Neutrophil (primary cell): Measurements from ENCODE around the gene MBOAT1.

Experiments
- H3K27ac ChIP-seq: fragments of 200-600 bp; sonication (generic); 2 replicates; pipeline ENCODE4 v1.5.1; 2016; ENCODE audit warnings: mild to moderate bottlenecking, moderate library complexity
- H3K27me3 ChIP-seq: fragments of 200-600 bp; sonication (generic); 2 replicates; pipeline ENCODE4 v1.6.0; 2016; ENCODE audit warnings: mild to moderate bottlenecking
- H3K36me3 ChIP-seq: fragments of 200-600 bp; sonication (generic); 2 replicates; pipeline ENCODE4 v1.5.1; 2017
- H3K4me1 ChIP-seq, 2 experiments: fragments of 200-600 bp in 1 of 2; sonication (generic) in 1 of 2; 1 replicate in 1 of 2; 2 replicates in 1 of 2; pipeline versions ENCODE4 v1.5.1 to v1.6.1; 2013 to 2016; ENCODE audit warnings: low read depth in 1 of 2, low read length in 1 of 2, mild to moderate bottlenecking in 1 of 2, moderate library complexity in 1 of 2; ENCODE audit not compliant: control insufficient read depth in 1 of 2, insufficient read depth in 1 of 2
- H3K4me3 ChIP-seq, 2 experiments: fragments of 200-600 bp in 1 of 2; sonication (generic) in 1 of 2; 1 replicate in 1 of 2; 2 replicates in 1 of 2; pipeline ENCODE4 v1.5.1; 2013 to 2016; ENCODE audit warnings: low read depth in 1 of 2, low read length in 1 of 2, mild to moderate bottlenecking in 1 of 2, moderate library complexity in 1 of 2
- H3K9me3 ChIP-seq: fragments of 200-600 bp; sonication (generic); 2 replicates; pipeline ENCODE4 v1.5.1; 2016
- TF ChIP-seq, protein P1 (sequence below): fragments of 200-600 bp; sonication (generic); IDR thresholded peaks from 2 replicates; pipeline ENCODE4 v1.5.1; 2016; ENCODE audit warnings: antibody characterized with exemption

MBOAT1 gene

GRCh38 chr6:20058912-20059311 is 153.4 kb downstream of the MBOAT1 start:
- Histone ChIP-seq H3K9me3 (no peaks in the 10 kb centered on the region), H3K27me3 (no peaks in the 10 kb centered on the region), H3K27ac (no peak overlapping the region), H3K4me1 (no peaks in the 10 kb centered on the region), H3K36me3 (no peaks in the 10 kb centered on the region), H3K4me3 (no peak overlapping the region)
- TF ChIP-seq, protein P1, sequence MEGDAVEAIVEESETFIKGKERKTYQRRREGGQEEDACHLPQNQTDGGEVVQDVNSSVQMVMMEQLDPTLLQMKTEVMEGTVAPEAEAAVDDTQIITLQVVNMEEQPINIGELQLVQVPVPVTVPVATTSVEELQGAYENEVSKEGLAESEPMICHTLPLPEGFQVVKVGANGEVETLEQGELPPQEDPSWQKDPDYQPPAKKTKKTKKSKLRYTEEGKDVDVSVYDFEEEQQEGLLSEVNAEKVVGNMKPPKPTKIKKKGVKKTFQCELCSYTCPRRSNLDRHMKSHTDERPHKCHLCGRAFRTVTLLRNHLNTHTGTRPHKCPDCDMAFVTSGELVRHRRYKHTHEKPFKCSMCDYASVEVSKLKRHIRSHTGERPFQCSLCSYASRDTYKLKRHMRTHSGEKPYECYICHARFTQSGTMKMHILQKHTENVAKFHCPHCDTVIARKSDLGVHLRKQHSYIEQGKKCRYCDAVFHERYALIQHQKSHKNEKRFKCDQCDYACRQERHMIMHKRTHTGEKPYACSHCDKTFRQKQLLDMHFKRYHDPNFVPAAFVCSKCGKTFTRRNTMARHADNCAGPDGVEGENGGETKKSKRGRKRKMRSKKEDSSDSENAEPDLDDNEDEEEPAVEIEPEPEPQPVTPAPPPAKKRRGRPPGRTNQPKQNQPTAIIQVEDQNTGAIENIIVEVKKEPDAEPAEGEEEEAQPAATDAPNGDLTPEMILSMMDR, result no peak

GRCh38 chr6:20058121-20058905 is 154.0 kb downstream of the MBOAT1 start:
- TF ChIP-seq, protein P1, result no peak
- H3K9me3 ChIP-seq, result no peaks in the 10 kb centered on the region
- no peak overlapping the region for H3K4me3 ChIP-seq
- H3K27me3 ChIP-seq, result no peaks in the 10 kb centered on the region
- H3K27ac ChIP-seq, result no peak overlapping the region
- H3K36me3 ChIP-seq, result no peaks in the 10 kb centered on the region
- H3K4me1 ChIP-seq, result no peaks in the 10 kb centered on the region

DNA sequence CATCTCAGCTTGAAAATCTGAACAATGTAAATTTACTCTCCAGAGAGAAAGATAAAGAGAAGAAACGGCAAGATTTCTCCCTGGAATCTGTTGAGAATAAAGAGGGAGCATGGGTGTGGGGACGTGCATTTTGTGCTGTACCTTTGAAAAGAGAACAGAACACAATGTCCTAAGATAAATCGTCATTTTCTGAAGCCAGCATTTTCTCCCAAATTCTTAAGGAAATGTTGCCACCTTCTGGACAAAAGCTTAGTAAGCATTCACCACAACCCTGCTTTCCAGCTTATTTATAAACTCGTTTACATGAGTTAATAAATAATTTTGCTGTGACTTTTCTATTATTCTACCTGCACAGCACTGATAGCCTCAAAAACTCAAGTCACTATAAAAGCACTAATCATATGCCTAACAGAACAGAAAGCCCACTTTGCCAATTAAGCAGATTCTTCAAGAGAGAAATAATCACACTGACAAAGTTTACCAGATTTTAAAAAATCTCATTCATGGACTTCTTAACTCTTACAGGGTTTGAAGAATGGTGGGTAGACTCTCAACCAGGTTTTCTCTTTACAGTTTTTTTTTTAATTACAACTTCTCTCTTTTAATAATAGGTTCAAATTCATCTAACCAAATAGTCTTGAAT is 155.8 kb downstream of the MBOAT1 start:
- no peaks in the 10 kb centered on the region for H3K9me3 ChIP-seq
- H3K27ac ChIP-seq, result no peak overlapping the region
- no peaks in the 10 kb centered on the region for H3K27me3 ChIP-seq

GRCh38 chr6:20055916-20056315 is 156.4 kb downstream of the MBOAT1 start:
- no peaks in the 10 kb centered on the region for H3K4me1 ChIP-seq
- no peak overlapping the region for H3K27ac ChIP-seq
- TF ChIP-seq, protein P1, result no peak
- H3K27me3 ChIP-seq, result no peaks in the 10 kb centered on the region
- H3K4me3 ChIP-seq, result no peak overlapping the region
- H3K9me3 ChIP-seq, result no peaks in the 10 kb centered on the region
- H3K36me3 ChIP-seq, result no peaks in the 10 kb centered on the region

More for the DNA sequence above, 155.8 kb downstream of the MBOAT1 start:
- Histone ChIP-seq H3K4me3 (no peak overlapping the region), H3K4me1 (no peaks in the 10 kb centered on the region), H3K36me3 (no peaks in the 10 kb centered on the region)
- TF ChIP-seq, protein P1, result no peak
